Activated CD8-positive, alpha-beta memory T cell treated with anti-CD3 and anti-CD28 coated beads, Interleukin-2, amount 10 ng/mL, durations not matched to agents 7 days and 5 days (primary cell): Measurements from ENCODE around the gene SF3A1. TPM values are rescaled to one million over a fixed set of nuclear protein-coding genes. Genes with fewer than 3 reads are reported as not detected.

Source experiments
- ATAC-seq: fragments of 150-1000 bp; cut with Tn5 transposase; one replicate; pipeline ENCODE4 v1.10.0; 2021; ENCODE audit warnings: moderate library complexity
- CTCF ChIA-PET: fragments of 350-600 bp; sonication (Branson Sonifier 250); formaldehyde crosslinking; loops from one replicate; lab custom pipeline; 2021; ENCODE audit warnings: antibody characterized with exemption; lab: Charles Lee
- DNase-seq: peaks from one replicate; pipeline ENCODE4 v3.0.0-alpha.2; 2020
- H3K27ac Mint-ChIP-seq: one replicate; pipeline ENCODE4 v1.8.0; 2021; ENCODE audit warnings: mild to moderate bottlenecking, mixed read lengths
- H3K27me3 Mint-ChIP-seq: one replicate; pipeline ENCODE4 v1.8.0; 2021; ENCODE audit warnings: mixed read lengths
- H3K36me3 Mint-ChIP-seq: one replicate; pipeline ENCODE4 v1.8.0; 2021; ENCODE audit warnings: mild to moderate bottlenecking, mixed read lengths
- H3K4me1 Mint-ChIP-seq: one replicate; pipeline ENCODE4 v1.8.0; 2021; ENCODE audit warnings: mixed read lengths
- H3K4me3 Mint-ChIP-seq: one replicate; pipeline ENCODE4 v1.8.0; 2021; ENCODE audit warnings: mild to moderate bottlenecking, moderate library complexity, mixed read lengths
- H3K9me3 Mint-ChIP-seq: one replicate; pipeline ENCODE4 v1.8.0; 2022; ENCODE audit warnings: low read depth, mixed read lengths
- total RNA-seq, 2 experiments: library from RNA; stranded (reverse); gene quantifications; one replicate each; pipeline ENCODE4 v1.2.3, GENCODE V29; 2021

SF3A1 gene
- total RNA-seq, 2 experiments from 2014 or later: 214 to 267 TPM

DNA sequence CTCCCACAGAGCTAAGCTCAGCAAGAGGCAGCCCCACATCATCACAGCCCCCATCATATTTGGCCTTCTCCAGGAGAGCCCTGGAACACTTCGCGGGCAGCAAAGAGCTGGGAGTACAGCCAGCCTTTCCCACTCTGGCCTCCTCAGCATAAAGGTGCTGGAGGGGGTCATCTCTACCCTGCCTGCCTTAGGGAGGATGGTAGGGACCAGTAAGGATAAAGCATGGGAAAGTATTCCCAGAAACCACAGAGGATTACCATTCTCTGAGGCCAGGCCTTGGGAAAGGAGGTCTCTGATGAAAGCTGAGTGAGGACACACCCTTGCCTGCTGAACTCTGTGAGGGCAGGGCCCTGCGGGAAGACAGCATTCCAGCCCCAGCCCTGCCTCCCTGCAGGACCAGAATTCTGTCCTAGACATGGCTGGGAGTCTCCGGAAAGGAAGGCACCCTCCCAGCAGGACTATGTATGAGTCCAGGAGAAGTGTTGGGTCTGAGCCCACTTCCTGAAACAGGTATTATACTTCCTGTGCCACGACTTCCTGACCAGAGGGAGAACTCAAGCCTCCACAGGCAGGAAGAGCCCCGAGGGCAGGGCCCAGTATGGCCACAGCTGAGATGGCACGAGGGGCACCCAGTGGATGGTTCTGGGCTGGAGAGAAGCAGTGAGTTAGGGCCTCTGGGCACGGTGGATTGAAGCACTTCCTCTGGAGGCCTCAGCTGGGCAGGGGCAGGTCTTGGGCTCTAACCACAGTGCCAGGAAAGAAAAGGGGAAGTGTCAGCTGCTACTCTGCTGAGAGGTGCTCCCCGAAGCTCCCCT, 54.5 kb downstream of the SF3A1 start:
- no peaks in the 10 kb centered on the region for H3K9me3 Mint-ChIP-seq
- H3K27ac Mint-ChIP-seq: peak overlapping the region; percentile 88
- no peaks in the 10 kb centered on the region for H3K27me3 Mint-ChIP-seq
- ATAC-seq (no peak), DNase-seq (no peak)
- peaks cover 71% of the 10 kb centered on the region for H3K4me1 Mint-ChIP-seq
- H3K4me3 Mint-ChIP-seq: peak overlapping the region; percentile 8
- CTCF ChIA-PET: interaction anchor here (0.5 to 15.0 kb wide), 9 partner anchors 8 to 88 kb away, joined by 3 to 167 read pairs (median 4); partner anchors contain the start of genes CASTOR1 and RNF215
- peaks cover 40% of the 10 kb centered on the region for H3K36me3 Mint-ChIP-seq

DNA sequence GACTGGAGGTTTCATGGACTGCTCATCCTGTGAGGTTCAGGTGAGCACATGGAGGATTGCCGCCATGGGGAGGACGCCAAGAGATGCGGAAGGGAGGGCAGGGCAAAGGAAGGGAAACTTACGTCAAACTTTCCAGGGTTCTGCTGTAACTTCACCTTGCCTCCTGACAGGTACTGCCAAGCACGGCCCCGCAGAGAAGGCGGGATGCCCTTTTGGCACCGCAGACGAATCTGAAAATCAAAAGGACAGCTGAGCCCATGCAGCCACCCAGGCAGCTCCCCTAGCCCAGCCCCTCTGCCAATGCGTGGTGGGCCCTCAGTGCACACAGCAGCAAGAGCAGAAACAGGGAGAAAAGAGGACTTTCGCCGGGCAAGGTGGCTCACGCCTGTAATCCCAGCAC, 57.4 kb downstream of the SF3A1 start:
- no peak for ATAC-seq
- CTCF ChIA-PET: interaction anchor here (15.0 kb wide), 1 partner anchor 11 kb away, joined by 167 read pairs; the partner anchor contains the start of gene CASTOR1
- Mint-ChIP-seq H3K4me1 (peaks cover 49% of the 10 kb centered on the region), H3K36me3 (peaks cover 38% of the 10 kb centered on the region), H3K27ac (no peak overlapping the region), H3K4me3 (no peak overlapping the region), H3K27me3 (no peaks in the 10 kb centered on the region), H3K9me3 (no peaks in the 10 kb centered on the region)
- no peak for DNase-seq

DNA sequence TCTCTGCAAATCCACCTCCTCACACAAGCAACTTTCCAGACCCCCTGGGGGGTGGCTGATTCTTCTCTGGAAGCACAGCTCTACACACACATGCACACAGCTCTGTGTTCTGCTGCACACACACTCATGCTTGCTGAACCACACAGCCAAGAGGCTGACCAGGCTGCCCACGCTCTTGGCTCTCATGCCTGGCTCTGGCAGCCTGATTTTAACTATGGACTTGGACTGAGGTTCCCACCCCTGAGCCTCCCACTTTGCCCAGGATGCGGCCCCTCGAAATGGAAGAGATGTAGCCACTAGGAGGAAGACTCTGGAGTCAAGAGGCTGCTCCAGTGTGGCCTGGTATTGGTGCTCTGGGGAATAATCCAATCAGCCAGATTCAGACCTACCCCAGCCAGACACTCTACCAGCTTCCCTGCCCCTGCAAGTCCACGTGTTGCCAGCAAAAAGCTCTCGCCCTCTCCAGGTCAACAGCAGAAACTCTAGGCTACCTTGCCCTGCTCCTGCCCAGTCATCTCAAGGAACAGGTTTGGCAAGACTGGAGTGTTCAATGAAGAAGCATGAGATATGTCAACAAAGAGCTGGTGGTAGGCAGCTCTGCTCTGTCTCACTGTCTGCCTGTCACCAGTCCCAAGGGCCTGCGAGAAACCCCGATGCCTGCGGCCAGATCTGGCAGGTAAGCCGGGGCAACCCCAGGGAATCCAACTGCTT, 58.5 kb downstream of the SF3A1 start:
- H3K4me1 Mint-ChIP-seq: peaks cover 37% of the 10 kb centered on the region

GRCh38 chr22:30297276-30297990, 59.3 kb downstream of the SF3A1 start:
- H3K9me3 Mint-ChIP-seq: no peaks in the 10 kb centered on the region
- peak overlapping the region; percentile 56 for H3K27ac Mint-ChIP-seq
- CTCF ChIA-PET: interaction anchor here (1.5 to 15.0 kb wide), 2 partner anchors 9 to 42 kb away, joined by 3 to 167 read pairs; partner anchors contain the start of gene CASTOR1
- no peak for DNase-seq
- no peak overlapping the region for H3K4me3 Mint-ChIP-seq
- no peak for ATAC-seq
- peaks cover 30% of the 10 kb centered on the region for H3K4me1 Mint-ChIP-seq
- peaks cover 26% of the 10 kb centered on the region for H3K36me3 Mint-ChIP-seq
- H3K27me3 Mint-ChIP-seq: no peaks in the 10 kb centered on the region

More for the DNA sequence above, 58.5 kb downstream of the SF3A1 start:
- H3K27ac Mint-ChIP-seq: no peak overlapping the region
- CTCF ChIA-PET: interaction anchor here (0.9 to 15.0 kb wide), 3 partner anchors 9 to 92 kb away, joined by 3 to 167 read pairs (median 4); partner anchors contain the start of gene CASTOR1
- ATAC-seq: no peak
- no peaks in the 10 kb centered on the region for H3K27me3 Mint-ChIP-seq
- H3K4me3 Mint-ChIP-seq: no peak overlapping the region
- no peak for DNase-seq
- peaks cover 29% of the 10 kb centered on the region for H3K36me3 Mint-ChIP-seq
- H3K9me3 Mint-ChIP-seq: no peaks in the 10 kb centered on the region

DNA sequence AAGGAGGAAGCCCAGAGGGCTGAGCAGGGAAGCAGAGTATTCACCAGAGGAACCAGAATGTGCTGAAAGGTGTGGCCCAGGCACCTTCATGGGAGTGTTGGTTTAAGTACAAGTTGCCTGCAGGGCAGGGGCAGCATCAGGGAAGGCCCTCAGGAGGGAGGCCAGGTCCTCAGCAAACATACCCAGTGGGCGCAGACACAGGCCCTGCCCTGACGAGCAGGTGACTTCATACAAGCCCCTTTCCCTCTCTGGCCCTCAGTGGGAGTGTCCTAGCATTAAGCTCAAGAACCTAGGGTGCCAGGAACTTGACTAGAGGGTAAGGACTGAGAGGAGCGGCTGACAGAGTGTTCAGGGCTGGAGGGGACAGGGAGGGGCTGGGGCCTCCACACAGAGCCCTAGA, 59.9 kb downstream of the SF3A1 start:
- DNase-seq (no peak), ATAC-seq (no peak)
- Mint-ChIP-seq H3K9me3 (no peaks in the 10 kb centered on the region), H3K36me3 (peaks cover 25% of the 10 kb centered on the region), H3K4me1 (peaks cover 24% of the 10 kb centered on the region), H3K27ac (peak overlapping the region; percentile 56), H3K27me3 (no peaks in the 10 kb centered on the region), H3K4me3 (no peak overlapping the region)
- CTCF ChIA-PET: interaction anchor here (1.5 to 15.0 kb wide), 2 partner anchors 8 to 41 kb away, joined by 3 to 167 read pairs; partner anchors contain the start of gene CASTOR1

DNA sequence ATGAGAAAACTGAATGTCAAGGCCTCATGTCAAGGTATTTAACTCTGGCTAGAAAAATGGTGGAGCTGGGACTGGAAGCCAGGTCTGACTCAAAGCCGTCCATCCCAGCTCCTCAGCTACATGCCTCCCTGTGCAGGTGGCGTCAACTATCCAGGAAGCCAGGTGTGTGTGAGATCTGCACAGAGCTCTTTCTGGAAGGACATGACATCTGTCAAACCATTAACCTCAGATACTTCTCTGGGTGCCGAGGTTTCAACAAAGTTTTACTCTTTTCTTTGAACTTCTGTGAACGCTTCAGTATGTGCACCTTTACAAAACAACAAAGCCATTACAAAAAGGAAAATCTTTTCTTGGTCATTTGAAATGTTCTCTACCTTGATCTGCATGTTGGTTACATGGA, 60.4 kb downstream of the SF3A1 start:
- peaks cover 22% of the 10 kb centered on the region for H3K4me1 Mint-ChIP-seq
- no peak for ATAC-seq
- no peaks in the 10 kb centered on the region for H3K9me3 Mint-ChIP-seq
- CTCF ChIA-PET: interaction anchor here (1.0 to 15.0 kb wide), 4 partner anchors 8 to 92 kb away, joined by 3 to 167 read pairs (median 4); partner anchors contain the start of gene CASTOR1
- peaks cover 21% of the 10 kb centered on the region for H3K36me3 Mint-ChIP-seq
- no peak for DNase-seq
- H3K27me3 Mint-ChIP-seq: no peaks in the 10 kb centered on the region
- peak overlapping the region; percentile 56 for H3K27ac Mint-ChIP-seq
- no peak overlapping the region for H3K4me3 Mint-ChIP-seq

DNA sequence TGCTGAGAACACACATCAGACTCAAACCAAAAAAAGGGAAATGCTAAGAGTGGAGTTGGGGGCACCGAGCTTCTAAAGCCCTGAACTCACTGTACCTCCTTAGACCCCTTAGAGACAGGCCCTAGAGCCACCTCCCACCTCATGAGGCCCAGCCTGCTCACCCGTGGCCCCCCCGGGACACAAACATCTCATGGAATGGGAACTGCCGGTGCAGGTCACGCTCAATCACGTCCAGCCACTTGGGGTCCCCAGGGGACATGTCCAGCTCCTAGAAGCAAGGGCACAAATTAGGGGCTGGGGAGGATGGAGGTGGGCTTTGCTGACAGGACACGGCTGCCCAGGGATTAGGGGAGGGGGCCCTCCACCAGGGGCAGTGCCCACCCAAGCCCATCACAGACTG, 61.1 kb downstream of the SF3A1 start:
- no peak for DNase-seq
- CTCF ChIA-PET: interaction anchor here (1.0 to 1.4 kb wide), 3 partner anchors 11 to 92 kb away, joined by 3 to 4 read pairs (median 3); no protein-coding TSS in a partner anchor
- H3K27ac Mint-ChIP-seq: no peak overlapping the region
- H3K9me3 Mint-ChIP-seq: no peaks in the 10 kb centered on the region
- ATAC-seq: no peak
- H3K4me1 Mint-ChIP-seq: peaks cover 22% of the 10 kb centered on the region
- no peak overlapping the region for H3K4me3 Mint-ChIP-seq
- no peaks in the 10 kb centered on the region for H3K27me3 Mint-ChIP-seq
- H3K36me3 Mint-ChIP-seq: peaks cover 14% of the 10 kb centered on the region

DNA sequence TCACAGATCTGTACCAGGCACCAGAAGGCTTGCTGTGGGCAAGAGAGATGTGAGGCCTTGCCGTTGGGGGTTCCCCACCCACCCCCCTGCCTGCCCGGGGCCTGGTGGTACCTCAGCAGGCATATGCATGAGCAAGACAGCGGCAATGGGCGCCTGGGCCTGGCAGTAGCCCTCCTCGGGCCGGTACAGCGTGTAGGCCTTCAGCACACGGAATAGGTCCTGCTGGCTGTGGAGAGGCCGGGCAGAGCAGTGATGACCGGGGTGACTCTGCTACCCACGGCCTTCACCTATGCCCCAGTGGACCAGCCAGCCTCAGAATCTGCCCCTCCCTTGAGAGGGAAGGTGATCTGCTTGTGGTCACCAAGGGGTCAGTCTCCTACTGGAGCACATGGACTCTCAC, 61.9 kb downstream of the SF3A1 start:
- Mint-ChIP-seq H3K36me3 (peaks cover 14% of the 10 kb centered on the region), H3K4me3 (no peak overlapping the region), H3K4me1 (peaks cover 30% of the 10 kb centered on the region), H3K27me3 (no peaks in the 10 kb centered on the region), H3K27ac (no peak overlapping the region), H3K9me3 (no peaks in the 10 kb centered on the region)
- no peak for DNase-seq
- no peak for ATAC-seq
- CTCF ChIA-PET: interaction anchor here (1.1 to 1.4 kb wide), 2 partner anchors 8 to 93 kb away, joined by 3 to 4 read pairs; no protein-coding TSS in a partner anchor

GRCh38 chr22:30294066-30294465, 62.6 kb downstream of the SF3A1 start:
- Mint-ChIP-seq H3K36me3 (peaks cover 10% of the 10 kb centered on the region), H3K9me3 (no peaks in the 10 kb centered on the region), H3K27ac (no peak overlapping the region), H3K4me3 (no peak overlapping the region), H3K27me3 (no peaks in the 10 kb centered on the region), H3K4me1 (peaks cover 32% of the 10 kb centered on the region)
- DNase-seq: no peak
- no peak for ATAC-seq
- CTCF ChIA-PET: interaction anchor here (1.1 to 1.2 kb wide), 2 partner anchors 9 to 93 kb away, joined by 4 to 7 read pairs; partner anchors contain the start of gene RNF215

DNA sequence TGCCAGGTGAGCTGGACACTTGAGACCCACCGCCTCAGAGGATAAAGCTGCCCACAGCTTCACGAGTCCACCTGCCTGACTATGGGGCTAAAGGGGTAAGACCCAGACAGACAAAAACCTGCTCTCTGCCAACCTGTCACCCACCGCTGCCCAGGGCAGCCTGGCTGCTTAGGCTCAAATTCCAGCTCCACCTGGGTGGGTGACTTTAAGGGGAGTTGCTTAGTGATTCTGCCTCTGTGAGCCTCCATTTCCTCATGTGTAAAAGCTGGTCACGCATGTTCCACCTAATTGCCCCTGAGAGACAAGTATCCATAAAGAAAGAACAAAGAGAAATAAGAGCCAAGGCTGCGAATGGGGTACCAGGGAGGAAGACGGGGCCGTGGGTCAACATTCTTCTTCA, 63.7 kb downstream of the SF3A1 start:
- Mint-ChIP-seq H3K9me3 (no peaks in the 10 kb centered on the region), H3K36me3 (peaks cover 7% of the 10 kb centered on the region), H3K4me1 (peaks cover 38% of the 10 kb centered on the region), H3K4me3 (no peak overlapping the region), H3K27me3 (no peaks in the 10 kb centered on the region), H3K27ac (no peak overlapping the region)
- CTCF ChIA-PET: no interaction called here
- DNase-seq (no peak), ATAC-seq (no peak)

- Mint-ChIP-seq H3K9me3 (no peaks in the 10 kb centered on the region), H3K4me3 (no peak overlapping the region), H3K27me3 (no peaks in the 10 kb centered on the region), H3K36me3 (peaks cover 5% of the 10 kb centered on the region), H3K27ac (no peak overlapping the region), H3K4me1 (peaks cover 41% of the 10 kb centered on the region)
- CTCF ChIA-PET: interaction anchor here (7.8 to 11.4 kb wide), 2 partner anchors 11 to 97 kb away, joined by 167 to 508 read pairs; partner anchors contain the start of genes RNF215 and SEC14L2
- no peak for ATAC-seq
- no peak for DNase-seq
These were observed 64.4 kb downstream of the SF3A1 start for GRCh38 chr22:30292069-30292970.
